Left lobe of liver (tissue), 2 donors: Measurements from ENCODE around the gene HEBP1. TPM values are rescaled to one million over a fixed set of nuclear protein-coding genes. Genes with fewer than 3 reads are reported as not detected.

Experiments
- ATAC-seq: fragments of 200-7000 bp; cut with Tn5 transposase; one replicate; pipeline ENCODE4 v1.9.1; 2020; ENCODE audit warnings: mild to moderate bottlenecking, moderate library complexity
- DNase-seq: peaks from one replicate; pipeline ENCODE4 v3.0.0-alpha.2; 2020; ENCODE audit warnings: low spot score
- total RNA-seq: library from RNA; stranded (reverse); gene quantifications from one replicate; pipeline ENCODE4 v1.2.1, GENCODE V29; 2021
- donor health status: DM: no; HTN: no; CAD: no; lungs with moderate emphysema.
- donor health status: DM: no; HTN: yes; CAD: no.

Gene HEBP1
- total RNA-seq, 1 donor from 2014 or later = 86.6 TPM

DNA sequence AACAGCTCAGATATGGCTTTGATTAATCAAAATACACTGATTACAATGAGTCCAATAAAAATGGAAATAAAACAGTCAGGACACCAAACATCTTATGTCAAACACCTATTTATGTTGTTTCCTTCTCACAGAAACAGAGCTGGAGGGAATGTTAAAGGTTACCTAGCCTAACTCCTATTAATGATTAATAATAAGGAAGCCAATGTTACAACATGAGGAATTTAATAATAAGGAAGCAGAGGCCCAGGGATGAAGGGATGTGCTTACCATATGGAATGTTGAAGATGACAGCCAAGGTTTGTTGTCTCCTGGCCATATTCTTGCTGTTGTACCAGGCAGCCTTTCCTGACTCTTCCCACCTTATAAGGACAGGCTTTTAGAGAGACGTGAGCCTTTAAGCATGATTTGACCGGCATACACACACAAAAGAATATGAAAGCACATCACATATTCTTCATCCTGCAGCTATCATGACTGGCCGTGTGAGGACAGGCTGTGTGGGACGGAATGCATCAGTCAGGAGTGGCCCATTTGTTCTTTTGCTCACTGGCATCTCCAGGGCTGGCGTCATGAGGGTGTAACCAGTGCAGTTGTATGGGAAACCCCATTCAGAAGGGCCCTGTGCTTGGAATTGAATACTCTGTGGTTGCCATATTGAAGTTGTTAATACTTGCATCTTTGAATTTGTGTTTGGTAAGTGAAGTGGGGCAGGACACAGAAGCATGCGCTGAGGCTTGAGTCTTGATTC, 45.0 kb downstream of the HEBP1 start:
- peak; percentile 44 for ATAC-seq
- DNase-seq = no peak

DNA sequence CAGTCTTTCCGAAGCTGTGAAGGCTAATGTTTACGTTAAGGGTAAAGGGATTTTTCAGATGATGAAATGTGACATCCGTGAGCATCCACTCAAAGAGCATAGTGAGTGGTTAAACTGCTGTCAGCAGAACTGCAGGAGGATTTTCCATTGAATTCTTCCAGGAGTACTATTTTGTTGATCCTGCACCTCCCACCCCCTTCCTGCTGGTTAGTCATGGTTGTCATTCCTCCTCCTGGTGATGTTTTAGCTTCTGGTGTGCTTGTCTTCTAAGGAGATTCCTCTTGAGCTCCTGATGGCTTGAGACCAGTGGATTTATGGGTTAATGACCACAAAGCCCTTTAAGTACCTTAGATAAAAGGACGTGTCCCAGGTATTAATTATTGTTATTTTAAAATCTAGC, 45.7 kb downstream of the HEBP1 start:
- ATAC-seq (no peak), DNase-seq (no peak)

DNA sequence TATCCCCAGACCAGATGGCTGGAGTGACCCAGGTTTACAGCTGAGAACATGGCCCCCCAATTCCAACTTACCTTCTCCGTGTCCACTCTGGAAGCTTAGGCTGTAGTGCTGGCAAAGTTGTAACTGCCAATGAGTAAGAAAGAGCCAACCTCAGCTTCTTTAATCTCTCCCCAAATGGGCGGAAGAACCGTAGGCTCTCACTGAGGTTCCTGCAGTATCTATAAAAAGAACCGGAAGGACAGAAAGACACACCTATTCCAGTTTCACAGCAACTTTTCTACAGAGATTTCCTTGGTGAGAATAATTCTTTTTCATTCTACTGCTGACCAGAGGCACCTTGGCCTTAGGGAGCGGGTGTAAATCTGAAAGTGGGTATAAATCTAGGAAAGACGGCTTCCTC, 48.0 kb downstream of the HEBP1 start, which contains the start of gene GPRC5D:
Gene GPRC5D (minus strand): TSS at position 135 of the 400 bp plus-strand sequence. CDS start 1,786 bp downstream, outside the sequence.
- ATAC-seq (no peak), DNase-seq (no peak)

DNA sequence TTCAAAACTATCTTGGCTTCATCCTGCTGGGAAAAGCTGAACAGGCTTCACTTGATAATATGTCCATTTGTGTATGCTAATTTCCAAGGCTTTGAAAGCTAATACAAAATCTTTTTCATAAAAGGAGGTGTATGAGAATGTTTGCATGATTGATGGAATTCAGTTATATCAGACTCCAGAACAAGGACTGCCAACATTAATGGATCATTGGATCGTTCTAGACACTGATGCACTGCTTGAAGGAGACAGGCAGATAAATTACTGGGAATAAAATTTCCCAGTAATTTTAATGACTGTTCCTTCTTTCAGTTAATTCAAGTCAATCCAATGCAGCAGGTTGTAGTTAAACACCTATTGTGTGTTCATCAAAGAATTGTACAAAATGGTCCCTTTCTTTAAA, 48.6 kb downstream of the HEBP1 start:
- ATAC-seq (no peak), DNase-seq (no peak)

DNA sequence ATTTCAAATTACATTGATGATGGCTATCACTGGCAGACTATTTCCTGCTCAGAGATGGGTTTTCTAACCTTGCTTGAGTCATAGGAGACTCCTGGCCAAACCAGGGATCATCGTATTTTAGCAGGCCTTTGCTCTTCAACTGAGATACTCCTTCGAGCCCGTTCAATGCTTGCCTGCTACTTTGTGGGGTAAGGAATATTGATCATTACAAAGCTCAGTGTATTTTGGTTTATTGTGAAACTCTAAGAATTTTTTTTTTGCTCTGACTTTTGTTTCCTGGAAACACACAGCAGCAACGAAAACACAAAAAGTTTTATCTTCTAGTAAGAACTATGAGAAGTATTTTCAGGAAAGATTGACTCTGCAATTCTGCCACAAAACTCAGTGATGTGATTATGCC, 52.2 kb downstream of the HEBP1 start:
- DNase-seq = no peak
- ATAC-seq = peak; percentile 60

DNA sequence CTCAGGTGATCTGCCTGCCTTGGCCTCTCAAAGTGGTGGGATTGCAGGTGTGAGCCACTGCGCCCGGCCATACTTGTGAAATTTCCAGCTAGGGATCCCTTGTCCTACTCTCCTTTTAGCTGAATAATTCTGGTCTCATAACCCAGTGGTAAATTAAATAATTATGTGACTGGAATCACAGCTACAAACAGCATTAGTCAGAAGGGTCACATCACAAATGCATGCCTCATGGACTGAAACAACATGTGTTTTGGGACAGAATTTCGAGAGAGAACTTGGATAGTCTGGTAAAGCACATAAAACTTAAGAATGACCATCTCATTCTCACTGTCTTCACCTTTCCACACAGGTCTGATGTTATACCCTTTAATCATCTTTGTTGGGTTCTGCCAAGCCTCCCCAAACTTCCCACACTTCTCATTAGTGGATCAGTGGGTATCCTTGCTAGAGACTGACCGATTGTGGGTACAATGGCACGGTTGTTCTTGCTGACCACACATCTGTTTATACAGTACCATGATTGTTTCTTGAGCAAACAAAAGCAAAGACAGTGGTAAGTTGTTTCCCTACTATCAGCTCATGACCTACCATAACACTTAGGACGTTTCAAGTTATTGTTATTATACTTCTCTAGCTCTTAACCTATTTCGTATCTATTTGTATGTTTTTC, 53.2 kb downstream of the HEBP1 start:
- ATAC-seq (no peak), DNase-seq (no peak)

DNA sequence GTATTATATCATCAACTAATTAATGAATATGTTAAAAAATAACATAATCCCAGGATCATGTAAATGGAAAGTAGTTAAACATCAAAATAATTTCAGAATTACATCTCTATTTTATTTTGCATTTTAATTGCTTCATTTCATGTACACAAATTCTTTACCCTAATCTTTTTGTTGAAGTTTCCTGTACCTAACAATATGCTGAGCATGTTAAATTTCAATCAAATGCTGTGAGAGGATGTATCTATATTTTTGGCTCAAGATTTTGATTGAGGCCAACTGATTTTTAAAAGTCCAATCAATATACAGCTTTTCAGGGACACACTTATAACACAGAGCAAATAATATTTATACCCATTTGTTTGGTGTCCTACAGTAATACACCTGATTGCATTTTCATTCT, 54.5 kb downstream of the HEBP1 start:
- ATAC-seq = no peak
- no peak for DNase-seq

DNA sequence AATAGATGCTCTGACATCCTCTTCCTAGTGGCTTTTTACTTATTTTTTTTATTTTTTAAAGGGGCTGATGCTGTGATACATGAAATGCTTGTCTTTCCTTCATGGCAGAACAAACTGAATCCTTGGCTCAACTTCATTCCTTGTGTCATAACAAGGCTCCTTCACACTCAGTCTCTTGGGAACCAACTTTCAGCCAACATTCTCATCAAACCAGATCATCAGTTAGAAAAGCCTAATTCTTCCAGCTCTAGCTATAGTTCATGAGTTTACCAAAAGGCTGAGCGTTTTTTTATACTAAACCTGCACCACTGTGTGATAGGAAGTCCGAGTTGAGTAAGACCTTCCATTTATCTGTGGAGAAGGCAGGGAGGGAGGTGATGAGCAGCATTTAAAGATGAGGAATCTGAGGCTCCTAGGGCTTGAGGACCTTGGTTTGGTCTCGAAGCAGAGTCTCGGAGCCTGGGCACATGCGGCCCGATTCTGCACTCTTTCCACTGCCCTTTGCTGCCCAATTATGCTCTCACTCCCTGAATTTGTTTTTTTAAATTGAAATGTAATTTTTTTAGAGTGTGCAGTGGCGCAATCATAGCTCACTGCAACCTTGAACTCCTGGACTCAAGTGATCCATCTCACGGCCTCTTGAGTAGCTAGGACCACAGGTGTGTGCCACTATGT, 56.3 kb downstream of the HEBP1 start:
- no peak for ATAC-seq
- no peak for DNase-seq

DNA sequence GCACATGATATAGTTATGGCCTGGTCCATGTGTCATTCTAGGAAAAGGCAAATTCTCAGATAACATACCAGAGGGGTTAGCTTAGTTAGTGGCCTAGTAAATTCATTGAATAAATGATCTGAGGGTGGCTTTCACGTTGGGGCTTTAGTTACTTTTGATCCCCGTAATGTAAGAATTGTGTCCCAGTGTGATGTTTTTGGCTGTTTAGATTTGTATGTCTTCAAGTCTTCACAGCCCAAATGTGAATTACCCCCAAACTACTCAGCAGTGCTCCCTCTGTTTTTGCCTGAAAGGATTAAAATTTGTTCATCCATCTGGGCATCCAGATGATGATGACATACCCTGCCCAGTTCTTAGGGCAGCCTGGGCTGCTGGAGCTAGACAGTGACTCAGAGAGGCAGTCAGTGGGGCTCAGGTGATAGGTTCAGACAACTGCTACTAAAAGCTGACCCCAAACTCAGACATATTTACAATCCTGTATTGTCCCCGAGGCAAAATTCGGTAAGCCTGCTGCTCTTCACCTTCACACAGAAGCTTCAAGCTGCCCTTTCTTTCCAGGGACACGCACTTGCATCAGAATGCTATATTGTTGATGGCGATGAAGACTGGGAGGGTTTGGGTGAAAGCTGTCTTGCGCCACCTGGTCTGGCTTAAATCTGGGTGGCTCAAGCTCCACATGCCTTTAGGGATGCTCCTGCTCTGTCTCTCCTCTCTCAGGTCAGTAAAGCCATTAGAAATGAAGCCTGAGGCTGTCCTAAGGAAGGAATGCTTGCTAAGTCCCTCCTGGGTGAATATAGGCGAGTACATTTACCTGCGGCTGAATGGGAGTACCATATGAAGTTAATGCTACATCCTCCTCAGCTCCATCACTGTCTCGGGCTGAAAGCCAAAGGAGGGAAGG, 58.4 kb downstream of the HEBP1 start:
- DNase-seq (no peak), ATAC-seq (no peak)

DNA sequence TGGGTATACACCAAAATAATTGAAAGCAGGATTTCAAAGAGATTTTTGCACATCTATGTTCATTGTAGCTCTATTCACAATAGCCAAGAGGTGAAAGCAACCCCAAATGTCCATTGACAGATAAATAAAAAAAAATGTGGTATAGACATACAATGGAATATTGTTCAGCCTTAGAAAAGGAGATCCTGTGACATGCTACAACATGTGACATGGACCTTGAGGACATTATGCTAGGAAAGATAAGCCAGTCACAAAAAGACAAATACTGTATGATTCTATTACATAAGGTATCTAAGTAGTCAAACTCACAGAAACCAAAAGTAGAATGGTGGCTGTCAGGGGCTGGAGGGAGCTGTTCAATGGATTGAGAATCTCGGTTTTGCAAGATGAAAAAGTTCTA, 60.2 kb downstream of the HEBP1 start:
- DNase-seq = no peak
- ATAC-seq = no peak

DNA sequence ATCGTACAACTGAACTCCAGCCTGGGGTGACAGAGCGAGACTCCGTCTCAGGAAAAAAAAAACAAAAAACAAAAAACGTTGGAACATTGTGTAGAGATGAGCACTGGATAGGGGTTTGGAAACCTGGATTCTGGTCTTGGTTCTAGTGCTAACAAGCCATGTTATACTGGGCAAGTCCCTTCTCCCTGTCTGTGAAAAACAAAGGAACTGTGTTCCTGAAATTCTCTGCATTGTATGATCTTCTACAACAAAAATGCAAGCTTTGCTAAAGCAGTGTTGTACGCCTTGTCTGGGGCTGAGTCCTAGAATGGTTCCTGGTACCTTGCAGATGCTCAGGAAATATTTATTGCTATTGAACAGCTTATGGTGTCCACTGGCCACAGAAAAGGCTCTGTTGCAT, 61.5 kb downstream of the HEBP1 start:
- ATAC-seq (no peak), DNase-seq (no peak)

DNA sequence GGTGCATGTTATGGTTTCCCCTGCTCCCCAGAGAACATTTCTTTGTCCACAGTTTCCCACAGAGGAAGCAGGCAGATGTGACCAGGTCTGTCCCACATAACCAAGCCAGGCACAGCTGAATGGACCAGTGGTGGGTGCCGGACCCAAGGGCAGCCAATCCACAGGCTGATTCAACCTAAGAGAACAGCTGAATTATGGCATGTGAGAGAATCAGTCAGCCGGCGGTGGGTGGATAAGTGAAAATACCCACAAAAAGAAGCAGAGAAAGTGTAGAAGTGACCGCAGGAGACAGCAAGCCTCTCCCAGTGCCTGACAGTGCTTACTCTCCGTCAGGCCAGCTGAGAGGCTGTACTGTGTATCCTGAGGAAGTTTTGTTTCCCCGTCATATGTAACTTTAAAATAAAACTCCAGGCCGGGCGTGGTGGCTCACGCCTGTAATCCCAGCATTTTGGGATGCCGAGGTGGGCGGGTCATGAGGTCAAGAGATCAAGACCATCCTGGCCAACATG, 63.0 kb downstream of the HEBP1 start:
- no peak for ATAC-seq
- no peak for DNase-seq

DNA sequence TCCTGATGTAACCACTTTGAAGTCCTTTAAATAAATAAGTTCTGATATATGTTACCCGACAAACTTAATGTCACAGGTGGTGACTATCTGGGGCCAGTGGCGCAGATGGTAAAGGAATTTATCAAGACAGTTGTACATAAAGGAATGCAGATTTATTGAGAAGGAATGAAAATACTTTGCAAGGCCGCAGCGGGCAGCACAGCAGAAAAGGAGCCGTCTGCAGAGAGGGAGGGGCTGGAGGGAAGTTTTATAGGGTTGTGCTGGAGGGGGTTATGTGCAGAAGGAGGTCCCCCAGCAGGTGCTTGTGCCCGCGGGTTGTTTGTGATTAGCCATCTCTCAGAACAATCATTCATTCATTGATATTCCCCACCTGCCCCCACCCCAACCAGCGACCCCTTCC, 65.5 kb downstream of the HEBP1 start:
- ATAC-seq = no peak
- DNase-seq = no peak

DNA sequence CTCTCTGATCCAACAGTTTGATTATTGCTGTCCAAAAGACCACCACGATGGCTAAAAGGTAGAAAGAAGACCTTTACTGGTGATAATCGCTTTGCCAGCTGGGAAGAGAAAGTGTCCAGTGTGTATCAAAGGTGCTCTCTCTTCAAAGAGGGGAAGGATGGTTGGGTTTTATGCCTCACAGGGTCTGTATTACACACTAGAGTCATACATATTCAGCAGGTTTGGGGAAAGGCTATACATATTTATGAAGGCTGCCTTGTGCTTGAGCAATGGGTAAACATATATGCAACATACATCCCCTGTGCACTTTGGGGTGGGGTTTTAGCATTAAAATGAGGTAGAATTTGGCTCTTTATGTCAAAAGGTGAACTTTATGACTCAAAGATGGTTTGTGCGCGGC, 66.3 kb downstream of the HEBP1 start:
- no peak for ATAC-seq
- DNase-seq = no peak

DNA sequence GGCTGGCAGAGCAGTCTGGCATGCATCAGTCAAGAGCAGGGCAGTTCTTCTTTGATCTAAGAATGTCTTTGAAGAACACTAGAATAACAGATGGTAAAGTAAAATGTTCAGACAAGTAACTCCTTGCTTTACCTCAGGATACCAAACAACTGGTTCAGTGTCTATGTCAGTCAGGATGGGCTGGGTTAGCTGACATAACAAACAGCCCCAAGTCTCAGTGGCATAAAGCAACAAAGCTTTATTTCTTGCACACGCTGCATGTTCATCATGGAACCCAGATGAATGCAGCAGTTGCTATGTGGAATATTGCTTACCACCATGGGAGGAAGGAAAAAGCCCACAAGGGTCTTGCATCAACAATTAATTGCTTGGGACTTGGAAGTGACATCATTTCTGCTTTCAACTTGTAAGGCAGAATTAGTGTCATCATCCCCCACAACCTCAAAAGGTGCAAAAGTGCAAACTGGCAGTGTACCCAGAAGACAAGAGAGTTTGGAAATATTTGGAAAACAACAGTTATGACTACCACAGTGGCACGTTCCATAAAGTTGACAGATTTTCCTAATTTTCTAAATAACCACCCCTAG, 69.3 kb downstream of the HEBP1 start:
- ATAC-seq (no peak), DNase-seq (no peak)

DNA sequence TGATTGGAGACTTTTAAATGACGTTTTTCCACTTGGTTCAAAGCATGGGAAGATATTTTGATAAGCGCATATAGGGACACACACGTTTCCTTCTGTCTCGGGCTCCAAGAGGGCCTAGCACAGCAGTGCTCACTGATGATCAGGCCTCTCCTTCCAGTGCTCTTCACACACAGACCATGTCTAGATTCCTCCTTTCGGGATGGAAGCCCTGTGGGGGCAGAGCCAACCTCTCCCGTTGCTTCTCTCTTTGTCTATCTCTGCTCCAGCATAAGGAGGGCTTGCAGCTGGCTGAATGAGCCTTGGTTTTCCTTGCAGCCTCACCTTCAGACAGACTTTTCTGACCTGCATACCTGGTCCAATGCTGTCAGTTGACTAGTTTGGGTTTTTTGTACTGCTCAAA, 70.4 kb downstream of the HEBP1 start:
- DNase-seq (no peak), ATAC-seq (no peak)

DNA sequence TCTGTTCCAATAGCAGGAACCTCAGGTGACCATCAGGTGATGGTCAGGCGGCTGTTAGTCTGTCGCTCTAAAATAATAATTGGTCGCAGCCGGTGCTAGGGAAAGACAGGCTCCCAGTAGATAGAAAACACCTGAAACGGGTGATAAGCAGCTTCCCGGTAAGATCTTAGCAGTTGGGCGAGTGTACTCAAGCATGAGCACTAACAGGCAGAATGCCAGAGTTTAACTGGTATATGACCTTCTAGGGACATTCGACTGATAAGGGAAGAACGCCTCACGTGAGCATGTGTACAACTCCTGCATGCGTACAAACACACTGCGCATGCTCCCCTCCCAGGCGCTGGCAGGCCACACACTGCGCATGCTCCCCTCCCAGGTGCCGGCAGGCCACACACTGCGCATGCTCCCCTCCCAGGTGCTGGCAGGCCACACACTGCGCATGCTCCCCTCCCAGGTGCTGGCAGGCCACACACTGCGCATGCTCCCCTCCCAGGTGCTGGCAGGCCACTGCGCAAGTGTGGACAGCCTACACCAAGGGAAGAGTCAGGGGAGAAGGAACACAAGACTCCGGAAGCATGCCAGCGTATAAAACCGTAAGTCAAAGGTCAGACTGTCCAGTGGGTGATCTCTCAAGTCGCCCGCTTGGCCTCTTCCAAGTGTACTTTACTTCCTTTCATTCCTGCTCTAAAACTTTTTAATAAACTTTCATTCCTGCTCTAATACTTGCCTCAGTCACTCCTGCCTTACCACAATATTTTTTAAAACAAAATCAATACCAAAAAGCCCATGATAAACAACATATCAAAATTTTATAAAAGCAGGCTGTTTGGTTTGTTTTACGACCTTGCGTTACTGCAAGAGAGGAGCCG, 72.6 kb downstream of the HEBP1 start:
- peak; percentile 96 for ATAC-seq
- peak; percentile 95 for DNase-seq

DNA sequence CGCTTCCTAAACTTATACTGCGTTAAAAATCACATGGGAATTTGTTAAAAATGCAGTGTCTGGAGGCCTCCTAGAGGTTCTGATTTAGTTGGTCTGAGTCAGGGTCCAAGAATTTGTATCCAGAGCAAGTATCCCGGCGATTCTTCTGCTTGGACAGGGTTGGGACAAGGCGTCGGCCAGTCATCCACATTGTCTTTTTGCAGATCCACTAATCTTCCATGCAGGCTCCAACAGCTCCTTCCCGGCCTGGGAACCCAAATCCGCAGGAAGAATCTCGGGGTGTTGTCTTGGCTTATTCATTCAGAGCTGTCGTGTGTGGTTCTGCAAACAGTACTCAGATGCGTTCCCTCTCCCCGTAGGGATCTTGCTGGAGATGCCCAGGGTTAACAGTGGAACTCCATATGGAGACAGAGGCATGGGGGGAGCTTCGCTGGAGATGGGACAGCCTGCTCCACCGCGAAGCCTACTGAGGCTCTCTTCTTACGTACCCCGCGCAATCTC, 73.4 kb downstream of the HEBP1 start:
- no peak for DNase-seq
- no peak for ATAC-seq

DNA sequence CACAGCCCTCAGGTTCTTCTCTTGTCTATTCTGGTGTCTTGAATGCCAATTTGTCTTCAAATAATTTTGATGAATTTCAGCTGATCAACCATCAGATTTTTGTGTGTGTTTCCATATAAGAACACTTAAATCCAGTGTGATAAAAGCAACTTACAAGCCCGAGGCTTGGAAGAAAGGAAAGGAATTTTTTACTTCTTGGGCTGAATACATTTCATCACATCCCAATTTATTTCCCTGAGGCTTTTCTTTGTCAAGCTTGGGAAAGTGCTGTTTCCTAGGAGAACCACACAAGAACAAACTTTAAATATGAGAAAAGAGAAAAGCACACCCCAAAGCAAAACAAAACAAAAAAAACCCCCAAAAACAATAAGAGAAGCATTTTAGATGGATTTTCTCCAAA, 74.7 kb downstream of the HEBP1 start:
- no peak for ATAC-seq
- DNase-seq = no peak
